Measurements from ENCODE around the gene ENTPD8. TPM values are rescaled to one million over a fixed set of nuclear protein-coding genes. Genes with fewer than 3 reads are reported as not detected.
"Not testable (repeated sequence)": the region's sequence is repeated elsewhere in the genome, so short reads cannot be mapped to it uniquely, and the experiment has no call there.

The ENTPD8 gene
- total RNA-seq, 1 experiment from 2014 or later: not detected

GRCh38 chr9:137389428-137389746 is 51.8 kb downstream of the ENTPD8 start:
- Histone ChIP-seq H3K9ac (ENCODE audit: low read length) (no peak overlapping the region), H3K4me1 (ENCODE audit: low read length) (no peaks in the 10 kb centered on the region), H3K4me2 (ENCODE audit: low read depth, low read length, poor library complexity, severe bottlenecking) (no peak overlapping the region), H3K27ac (ENCODE audit: low read length) (no peak overlapping the region), H3K9me3 (ENCODE audit: low read length) (no peaks in the 10 kb centered on the region), H3K79me2 (ENCODE audit: low read length) (no peaks in the 10 kb centered on the region), H3K4me3 (ENCODE audit: low read length) (no peak overlapping the region), H3K27me3 (ENCODE audit: low read length) (no peaks in the 10 kb centered on the region), H3K36me3 (ENCODE audit: insufficient read depth, low read length) (no peaks in the 10 kb centered on the region), H4K20me1 (ENCODE audit: insufficient read depth, low read depth, low read length) (no peaks in the 10 kb centered on the region), H2AFZ (ENCODE audit: low read length) (no peak overlapping the region), H3K9me2 (replicated peaks; ENCODE audit: insufficient read depth, low read length) (no peaks in the 10 kb centered on the region)
- DNase-seq: no peak

- Histone ChIP-seq H3K79me2 (ENCODE audit: low read length) (no peaks in the 10 kb centered on the region), H3K36me3 (ENCODE audit: insufficient read depth, low read length) (no peaks in the 10 kb centered on the region), H3K4me2 (ENCODE audit: low read depth, low read length, poor library complexity, severe bottlenecking) (no peak overlapping the region), H3K4me1 (ENCODE audit: low read length) (no peaks in the 10 kb centered on the region), H3K27ac (ENCODE audit: low read length) (no peak overlapping the region), H3K27me3 (ENCODE audit: low read length) (no peaks in the 10 kb centered on the region), H3K4me3 (ENCODE audit: low read length) (no peak overlapping the region), H4K20me1 (ENCODE audit: insufficient read depth, low read depth, low read length) (no peaks in the 10 kb centered on the region), H3K9me3 (ENCODE audit: low read length) (no peaks in the 10 kb centered on the region), H2AFZ (ENCODE audit: low read length) (no peak overlapping the region), H3K9me2 (replicated peaks; ENCODE audit: insufficient read depth, low read length) (no peaks in the 10 kb centered on the region), H3K9ac (ENCODE audit: low read length) (no peak overlapping the region)
- no peak for DNase-seq
These were observed 52.3 kb downstream of the ENTPD8 start for GRCh38 chr9:137388589-137389427.

- H3K9me3 ChIP-seq (ENCODE audit: low read length): no peaks in the 10 kb centered on the region
- no peaks in the 10 kb centered on the region for H3K36me3 ChIP-seq (ENCODE audit: insufficient read depth, low read length)
- H3K4me1 ChIP-seq (ENCODE audit: low read length): no peaks in the 10 kb centered on the region
- no peak overlapping the region for H3K4me3 ChIP-seq (ENCODE audit: low read length)
- no peak overlapping the region for H2AFZ ChIP-seq (ENCODE audit: low read length)
- no peaks in the 10 kb centered on the region for H4K20me1 ChIP-seq (ENCODE audit: insufficient read depth, low read depth, low read length)
- H3K79me2 ChIP-seq (ENCODE audit: low read length): no peaks in the 10 kb centered on the region
- no peak for DNase-seq
- no peaks in the 10 kb centered on the region for H3K9me2 ChIP-seq (replicated peaks; ENCODE audit: insufficient read depth, low read length)
- H3K27me3 ChIP-seq (ENCODE audit: low read length): no peaks in the 10 kb centered on the region
- H3K27ac ChIP-seq (ENCODE audit: low read length): no peak overlapping the region
- no peak overlapping the region for H3K4me2 ChIP-seq (ENCODE audit: low read depth, low read length, poor library complexity, severe bottlenecking)
- no peak overlapping the region for H3K9ac ChIP-seq (ENCODE audit: low read length)
These were observed 53.1 kb downstream of the ENTPD8 start for GRCh38 chr9:137387891-137388560.

- no peak overlapping the region for H2AFZ ChIP-seq (ENCODE audit: low read length)
- no peaks in the 10 kb centered on the region for H3K36me3 ChIP-seq (ENCODE audit: insufficient read depth, low read length)
- no peaks in the 10 kb centered on the region for H3K27me3 ChIP-seq (ENCODE audit: low read length)
- H3K4me2 ChIP-seq (ENCODE audit: low read depth, low read length, poor library complexity, severe bottlenecking): no peak overlapping the region
- no peak overlapping the region for H3K4me3 ChIP-seq (ENCODE audit: low read length)
- no peaks in the 10 kb centered on the region for H3K9me3 ChIP-seq (ENCODE audit: low read length)
- no peaks in the 10 kb centered on the region for H4K20me1 ChIP-seq (ENCODE audit: insufficient read depth, low read depth, low read length)
- DNase-seq: no peak
- H3K9me2 ChIP-seq (replicated peaks; ENCODE audit: insufficient read depth, low read length): no peaks in the 10 kb centered on the region
- no peaks in the 10 kb centered on the region for H3K4me1 ChIP-seq (ENCODE audit: low read length)
- no peak overlapping the region for H3K9ac ChIP-seq (ENCODE audit: low read length)
- no peaks in the 10 kb centered on the region for H3K79me2 ChIP-seq (ENCODE audit: low read length)
- no peak overlapping the region for H3K27ac ChIP-seq (ENCODE audit: low read length)
These were observed 53.9 kb downstream of the ENTPD8 start for GRCh38 chr9:137387114-137387890.

- H3K9me2 ChIP-seq (replicated peaks; ENCODE audit: insufficient read depth, low read length); H3K27me3 ChIP-seq (ENCODE audit: low read length); H3K4me3 ChIP-seq (ENCODE audit: low read length); H3K9ac ChIP-seq (ENCODE audit: low read length); H3K4me1 ChIP-seq (ENCODE audit: low read length); DNase-seq; H4K20me1 ChIP-seq (ENCODE audit: insufficient read depth, low read depth, low read length); H3K27ac ChIP-seq (ENCODE audit: low read length); H2AFZ ChIP-seq (ENCODE audit: low read length); H3K9me3 ChIP-seq (ENCODE audit: low read length); H3K4me2 ChIP-seq (ENCODE audit: low read depth, low read length, poor library complexity, severe bottlenecking); H3K79me2 ChIP-seq (ENCODE audit: low read length); H3K36me3 ChIP-seq (ENCODE audit: insufficient read depth, low read length): not testable (repeated sequence)
These were observed 54.5 kb downstream of the ENTPD8 start for GRCh38 chr9:137386507-137387113.

GRCh38 chr9:137385061-137385655 is 56.0 kb downstream of the ENTPD8 start:
- H3K79me2 ChIP-seq (ENCODE audit: low read length): no peaks in the 10 kb centered on the region
- H3K4me2 ChIP-seq (ENCODE audit: low read depth, low read length, poor library complexity, severe bottlenecking): no peak overlapping the region
- no peak overlapping the region for H3K9ac ChIP-seq (ENCODE audit: low read length)
- no peaks in the 10 kb centered on the region for H4K20me1 ChIP-seq (ENCODE audit: insufficient read depth, low read depth, low read length)
- no peaks in the 10 kb centered on the region for H3K4me1 ChIP-seq (ENCODE audit: low read length)
- H3K27ac ChIP-seq (ENCODE audit: low read length): no peak overlapping the region
- no peaks in the 10 kb centered on the region for H3K9me2 ChIP-seq (replicated peaks; ENCODE audit: insufficient read depth, low read length)
- DNase-seq: no peak
- H3K36me3 ChIP-seq (ENCODE audit: insufficient read depth, low read length): no peaks in the 10 kb centered on the region
- no peaks in the 10 kb centered on the region for H3K27me3 ChIP-seq (ENCODE audit: low read length)
- H3K9me3 ChIP-seq (ENCODE audit: low read length): no peaks in the 10 kb centered on the region
- H3K4me3 ChIP-seq (ENCODE audit: low read length): no peak overlapping the region
- no peak overlapping the region for H2AFZ ChIP-seq (ENCODE audit: low read length)

All from Karpas-422 (cell line).